Uterus (tissue), 2 donors: ENCODE measurements around the gene ADH7.

Source experiments
- CTCF ChIP-seq, 4 experiments: fragments of 200-600 bp in 2 of 4; fragments of 450-650 bp in 2 of 4; sonication (generic) in 2 of 4; IDR thresholded peaks; one replicate each; pipeline ENCODE4 v1.5.1; 2016 to 2019; ENCODE audit warnings: antibody characterized with exemption in 4 of 4, mild to moderate bottlenecking in 2 of 4, moderate library complexity in 1 of 4
- POLR2A ChIP-seq, 2 donors: fragments of 450-650 bp; IDR thresholded peaks; one replicate each; pipeline ENCODE4 v1.6.1; 2016; ENCODE audit warnings: antibody characterized with exemption in 2 of 2, mild to moderate bottlenecking in 1 of 2, moderate library complexity in 1 of 2

GRCh38 chr4:99395595-99396364, 39.4 kb downstream of the ADH7 start:
- no peak for TF ChIP-seq CTCF (IDR thresholded peaks at IDR 0.05)
- TF ChIP-seq POLR2A (IDR thresholded peaks at IDR 0.05): no peak
